ENCODE measurements around the gene MISP3.

Gene MISP3

DNA sequence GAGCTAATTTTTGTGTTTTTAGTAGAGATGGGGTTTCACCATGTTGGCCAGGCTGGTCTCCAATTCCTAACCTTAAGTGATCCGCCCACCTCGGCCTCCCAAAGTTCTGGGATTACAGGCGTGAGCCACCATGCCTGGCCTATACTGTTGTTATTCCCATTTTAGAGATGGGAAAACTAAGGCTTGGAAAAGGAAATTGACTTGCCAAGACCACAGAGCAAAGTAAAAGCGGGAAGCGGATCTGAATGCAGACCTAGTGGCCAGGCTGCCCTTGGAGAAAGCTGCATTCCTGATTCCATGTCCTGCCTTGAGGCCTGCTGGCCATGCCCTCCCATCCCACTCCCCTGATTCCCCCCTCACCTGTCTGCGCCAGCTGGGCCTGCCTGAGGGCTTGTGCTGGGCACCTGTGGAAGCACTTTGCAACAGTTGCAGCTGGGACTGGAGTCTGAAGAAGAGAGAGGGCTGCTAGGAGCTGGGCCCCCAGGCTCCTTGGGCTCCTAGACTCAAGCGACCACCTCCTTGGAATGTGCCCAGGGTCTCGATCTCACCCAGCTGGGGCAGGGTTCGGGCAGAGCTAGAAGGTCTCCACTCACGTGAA lies 16.4 kb upstream of the MISP3 start:
- no peak overlapping the region for H3K27ac ChIP-seq
- TF ChIP-seq CTCF (conservative IDR thresholded peaks at IDR 0.05), result no peak

DNA sequence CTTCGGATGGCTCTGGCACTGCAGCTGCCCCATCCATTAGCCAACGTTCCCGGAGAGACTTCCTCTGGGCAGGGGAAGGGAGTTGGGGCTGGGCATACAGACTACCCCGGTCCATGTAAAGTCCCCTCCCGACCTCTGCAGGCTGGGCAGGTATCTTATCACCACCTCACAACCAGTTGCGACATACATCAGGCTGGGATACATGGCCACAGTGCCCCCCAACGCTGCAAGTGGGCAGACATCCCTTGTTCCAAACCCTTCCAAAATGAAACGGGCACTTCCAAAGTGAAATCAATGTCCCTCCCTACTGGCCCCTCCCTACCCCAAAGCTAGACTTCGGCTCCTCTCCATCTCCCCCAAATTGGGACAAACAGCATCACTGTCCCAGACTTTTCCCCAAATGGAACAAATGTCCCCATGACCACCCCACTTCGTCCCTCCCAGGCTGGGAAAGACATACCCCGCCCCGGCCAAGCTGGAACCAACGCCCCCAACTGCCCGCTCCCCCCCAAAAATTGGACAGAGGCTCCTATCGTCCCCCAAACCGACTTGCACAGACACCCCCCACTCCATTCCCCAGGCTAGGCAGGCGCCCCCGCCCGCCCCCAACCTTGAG lies 15.7 kb upstream of the MISP3 start:
- H3K27ac ChIP-seq, result no peak overlapping the region
- TF ChIP-seq CTCF (conservative IDR thresholded peaks at IDR 0.05), result no peak

DNA sequence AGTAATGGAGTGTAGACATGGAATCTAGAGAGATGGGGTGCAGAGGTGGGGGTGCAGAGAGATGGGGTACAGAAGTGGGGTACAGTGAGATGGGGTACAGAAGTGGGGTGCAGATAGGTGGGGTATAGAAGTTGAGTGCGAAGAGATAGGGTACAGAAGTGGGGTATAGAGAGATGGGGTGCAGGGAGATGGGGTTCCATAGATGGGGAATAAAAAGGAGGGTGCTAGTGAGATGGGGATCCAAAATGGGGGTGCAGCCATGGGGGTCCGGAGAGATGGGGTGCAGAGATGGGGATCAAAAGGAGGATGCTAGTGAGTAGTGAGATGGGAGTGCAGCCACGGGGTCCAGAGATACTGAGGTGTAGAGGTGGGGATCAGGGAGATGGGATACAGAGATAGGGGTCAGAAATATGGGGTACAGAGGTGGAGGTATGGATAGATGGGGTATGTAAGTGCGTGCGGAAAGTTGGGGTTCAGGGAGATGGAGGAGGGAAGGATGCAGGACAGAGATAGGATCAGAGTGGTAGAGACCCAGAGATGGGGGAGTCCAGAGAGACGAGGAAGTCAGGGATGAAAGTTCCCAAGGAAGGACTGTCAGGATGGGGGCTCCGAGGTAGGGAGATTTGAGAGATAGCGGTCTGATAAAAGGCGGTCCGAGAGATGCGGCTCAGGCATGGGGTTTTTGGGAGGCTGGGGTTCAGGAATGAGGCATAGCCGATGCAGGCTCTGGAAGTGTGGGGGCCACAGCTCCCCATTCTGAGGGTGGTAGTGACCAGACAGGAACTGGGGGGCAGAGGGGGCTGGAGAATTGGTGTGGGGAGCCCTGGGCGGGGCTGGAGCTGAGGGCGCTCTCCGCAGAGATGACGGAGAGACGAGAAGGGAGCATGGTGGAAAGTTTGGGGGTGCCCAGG lies 14.1 kb upstream of the MISP3 start:
- TF ChIP-seq CTCF (conservative IDR thresholded peaks at IDR 0.05), result no peak
- H3K27ac ChIP-seq, result no peak overlapping the region

DNA sequence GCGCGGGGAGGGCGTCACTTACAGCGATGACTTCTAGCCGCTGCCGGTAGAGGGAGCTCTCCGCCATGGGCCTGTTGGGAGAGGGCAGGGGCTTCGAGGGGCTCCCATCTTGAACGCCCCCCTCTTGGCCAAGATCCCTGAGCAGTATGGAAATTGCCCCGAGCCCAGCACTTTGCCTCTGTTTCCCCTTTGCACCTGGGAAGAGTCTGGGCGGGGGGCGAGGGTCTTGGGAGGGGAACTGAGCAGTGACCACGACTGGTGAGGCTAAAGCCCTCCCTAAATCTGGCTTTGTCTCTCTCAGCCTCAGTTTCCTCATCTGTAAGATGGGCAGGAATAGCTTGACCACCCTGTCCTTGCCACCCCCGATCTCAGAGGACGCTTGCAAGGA lies 13.5 kb upstream of the MISP3 start:
- H3K27ac ChIP-seq, result no peak overlapping the region
- TF ChIP-seq CTCF (conservative IDR thresholded peaks at IDR 0.05), result peak; percentile 75

GRCh38 chr19:14059652-14060155 lies 12.9 kb upstream of the MISP3 start:
- H3K27ac ChIP-seq, result no peak overlapping the region
- TF ChIP-seq CTCF (conservative IDR thresholded peaks at IDR 0.05), result no peak

- no peak for TF ChIP-seq CTCF (conservative IDR thresholded peaks at IDR 0.05)
These were observed 11.4 kb upstream of the MISP3 start for GRCh38 chr19:14061081-14061749.

More at GRCh38 chr19:14061081-14061749, 11.4 kb upstream of the MISP3 start:
- H3K27ac ChIP-seq, result no peak overlapping the region
